NCI-H1930 (cell line): ENCODE results near the gene LACRT.
"Not testable (repeated sequence)": the region's sequence is repeated elsewhere in the genome, so short reads cannot be mapped to it uniquely, and the experiment has no call there.

Experiments
- DNase-seq, 2 experiments: peaks; one replicate each; lab custom pipeline; 2025; lab: John Stamatoyannopoulos, UW

LACRT gene

GRCh38 chr12:54634795-54635194 is at the start of gene LACRT:
TSS of gene LACRT (minus strand) at chr12:54634895. CDS start at chr12:54634841, 54 bp downstream.
- DNase-seq, result no peak

- no peak for DNase-seq
These were observed 48.7 kb upstream of the LACRT start for GRCh38 chr12:54683398-54683797.

- no peak for DNase-seq
These were observed 48.0 kb upstream of the LACRT start for GRCh38 chr12:54682674-54683073.

- no peak for DNase-seq
These were observed 45.7 kb upstream of the LACRT start for GRCh38 chr12:54680374-54680773.

- no peak for DNase-seq
These were observed 43.4 kb upstream of the LACRT start for GRCh38 chr12:54678131-54678530.

- no peak for DNase-seq
These were observed 33.2 kb upstream of the LACRT start for GRCh38 chr12:54667945-54668344.

GRCh38 chr12:54666008-54666407 is 31.3 kb upstream of the LACRT start:
- DNase-seq, result no peak

GRCh38 chr12:54665022-54665635 is 30.4 kb upstream of the LACRT start:
- not testable (repeated sequence) for DNase-seq

GRCh38 chr12:54663603-54664002 is 28.9 kb upstream of the LACRT start:
- no peak for DNase-seq

- DNase-seq, result no peak
These were observed 27.3 kb upstream of the LACRT start for GRCh38 chr12:54662026-54662425.

- DNase-seq, result no peak
These were observed 26.4 kb upstream of the LACRT start for GRCh38 chr12:54661048-54661447.

- DNase-seq, result no peak
These were observed 25.7 kb upstream of the LACRT start for GRCh38 chr12:54660320-54660962.

GRCh38 chr12:54658306-54659264 is 23.9 kb upstream of the LACRT start:
- DNase-seq, result peak; percentile 3 to 29

- no peak for DNase-seq
These were observed 22.5 kb upstream of the LACRT start for GRCh38 chr12:54657105-54657607.

GRCh38 chr12:54654926-54655325 is 20.2 kb upstream of the LACRT start:
- no peak for DNase-seq

- no peak for DNase-seq
These were observed 18.3 kb upstream of the LACRT start for GRCh38 chr12:54653025-54653424.

GRCh38 chr12:54650889-54651288 is 16.2 kb upstream of the LACRT start:
- DNase-seq, result no peak

- no peak for DNase-seq
These were observed 15.7 kb upstream of the LACRT start for GRCh38 chr12:54650409-54650808.

- DNase-seq, result no peak
These were observed 15.1 kb upstream of the LACRT start for GRCh38 chr12:54649825-54650224.

GRCh38 chr12:54648265-54648664 is 13.6 kb upstream of the LACRT start, which contains the start of gene DCD:
TSS of gene DCD (minus strand) at chr12:54648365. CDS start at chr12:54648303, 62 bp downstream.
- no peak for DNase-seq

GRCh38 chr12:54641554-54641953 is 6.9 kb upstream of the LACRT start:
- DNase-seq, result no peak

- DNase-seq, result no peak
These were observed 6.4 kb upstream of the LACRT start for GRCh38 chr12:54641089-54641488.
